A673 (cell line): ENCODE measurements around the gene GPAT3.

Experiments
- CTCF ChIP-seq: fragments of 300-800, 200-600 bp; sonication (generic); conservative IDR thresholded peaks from 2 replicates; pipeline ENCODE4 v1.5.1; 2017; ENCODE audit warnings: low read depth, mild to moderate bottlenecking, antibody characterized with exemption, low read length, moderate library complexity, mixed read lengths
- EZH2 ChIP-seq: fragments of 200-600 bp; sonication (generic); IDR thresholded peaks from 2 replicates; pipeline ENCODE4 v1.6.1; 2017; ENCODE audit warnings: borderline replicate concordance, low read depth, mild to moderate bottlenecking, mixed read lengths, antibody characterized with exemption, low read length; ENCODE audit not compliant: poor library complexity, severe bottlenecking

- TF ChIP-seq CTCF (no peak), EZH2 (no peak)
Measured at GRCh38 chr4:83599183-83599582, 63.3 kb downstream of the GPAT3 start.
